ENCODE data around the gene NTSR2.

The NTSR2 gene

GRCh38 chr2:11699686-11700670 lies 30.0 kb upstream of the NTSR2 start:
- DNase-seq = no peak

GRCh38 chr2:11698009-11698922 lies 28.3 kb upstream of the NTSR2 start:
- DNase-seq = no peak

GRCh38 chr2:11697103-11697871 lies 27.3 kb upstream of the NTSR2 start:
- no peak for DNase-seq

GRCh38 chr2:11696736-11697102 lies 26.7 kb upstream of the NTSR2 start:
- no peak for DNase-seq

- DNase-seq = no peak
Measured at GRCh38 chr2:11695576-11695975, 25.6 kb upstream of the NTSR2 start.

GRCh38 chr2:11692966-11693521 lies 23.0 kb upstream of the NTSR2 start:
- DNase-seq = no peak

GRCh38 chr2:11691076-11691660 lies 21.2 kb upstream of the NTSR2 start:
- no peak for DNase-seq

GRCh38 chr2:11688222-11689069 lies 18.5 kb upstream of the NTSR2 start:
- DNase-seq = peak; percentile 33

GRCh38 chr2:11687736-11688135 lies 17.7 kb upstream of the NTSR2 start:
- DNase-seq = no peak

GRCh38 chr2:11685906-11686470 lies 16.0 kb upstream of the NTSR2 start:
- no peak for DNase-seq

- DNase-seq = no peak
Measured at GRCh38 chr2:11684894-11685460, 15.0 kb upstream of the NTSR2 start.

- no peak for DNase-seq
Measured at GRCh38 chr2:11683966-11684365, 14.0 kb upstream of the NTSR2 start.

GRCh38 chr2:11683476-11683875 lies 13.5 kb upstream of the NTSR2 start:
- DNase-seq = no peak

GRCh38 chr2:11682590-11682915 lies 12.6 kb upstream of the NTSR2 start:
- DNase-seq = no peak

GRCh38 chr2:11681722-11682589 lies 12.0 kb upstream of the NTSR2 start:
- no peak for DNase-seq

- DNase-seq = no peak
Measured at GRCh38 chr2:11680901-11681721, 11.1 kb upstream of the NTSR2 start.

- DNase-seq = no peak
Measured at GRCh38 chr2:11680182-11680900, 10.3 kb upstream of the NTSR2 start.
